GM18951 (cell line): Measurements from ENCODE around the gene ADAMTS17.

Experiments used
- POLR2A ChIP-seq: IDR thresholded peaks from 4 replicates; pipeline ENCODE4 v1.6.1; 2011; ENCODE audit warnings: mild to moderate bottlenecking; ENCODE audit not compliant: insufficient read length, insufficient read depth; ENCODE audit errors: extremely low read depth
- in situ Hi-C: fragments of 300-500 bp; cut with MboI; formaldehyde crosslinking; loops from one replicate; pipeline ENCODE4 v1.12.0; 2022; ENCODE audit warnings: low sequenced_read_pairs, mixed read lengths, inconsistent platforms; ENCODE audit not compliant: unreplicated experiment

ADAMTS17 gene

DNA sequence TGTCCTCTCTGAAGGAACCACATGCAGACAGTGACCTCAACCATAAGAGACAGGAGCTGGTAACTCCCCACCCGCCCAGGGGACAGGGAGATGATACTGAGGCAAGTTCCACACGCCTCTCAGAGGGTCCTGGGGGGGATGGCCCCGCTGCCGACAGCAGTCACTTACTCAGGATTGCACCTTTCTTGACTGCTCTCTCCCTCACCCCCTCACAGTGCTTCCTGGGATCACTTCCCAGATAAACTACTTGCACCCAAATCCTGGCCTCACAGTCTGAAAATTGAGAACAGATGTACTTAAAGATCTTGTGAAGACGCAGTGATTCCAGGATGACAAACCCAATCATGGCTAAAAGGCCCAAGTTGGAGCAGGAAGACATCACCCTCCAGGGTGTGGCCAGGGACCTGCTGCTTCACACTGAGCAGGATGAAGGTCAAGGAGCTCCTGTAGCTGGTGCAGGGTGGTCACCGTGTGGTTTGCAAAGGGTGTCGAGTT is 207.6 kb downstream of the ADAMTS17 start:
- in situ Hi-C loops: no loop called here
- no peak for TF ChIP-seq POLR2A

DNA sequence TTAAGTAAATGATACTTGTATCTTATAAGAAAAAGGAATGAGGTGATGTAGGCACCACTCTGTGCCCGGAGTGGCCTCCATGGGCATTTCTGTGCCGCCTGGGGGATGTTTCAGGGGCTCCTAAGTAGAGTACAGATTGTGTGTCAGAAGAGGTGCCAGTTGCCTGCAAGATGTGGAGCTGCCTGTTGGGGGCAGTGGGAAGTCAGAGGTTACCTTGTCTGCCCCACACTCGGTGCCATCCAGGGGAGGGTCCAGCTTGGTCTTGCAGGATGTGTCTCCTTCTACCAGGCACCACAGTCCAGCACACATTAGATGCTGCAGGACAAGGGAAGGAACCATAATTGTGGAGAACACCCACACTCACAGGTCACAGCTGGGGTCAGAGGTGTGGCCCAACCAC is 208.8 kb downstream of the ADAMTS17 start:
- in situ Hi-C loops: no loop called here
- no peak for TF ChIP-seq POLR2A

- in situ Hi-C loops: no loop called here
- TF ChIP-seq POLR2A: no peak
Observed at GRCh38 chr15:100132309-100132708, 209.5 kb downstream of the ADAMTS17 start.

- no peak for TF ChIP-seq POLR2A
- in situ Hi-C loops: no loop called here
Observed at GRCh38 chr15:100131321-100132224, 210.2 kb downstream of the ADAMTS17 start.

DNA sequence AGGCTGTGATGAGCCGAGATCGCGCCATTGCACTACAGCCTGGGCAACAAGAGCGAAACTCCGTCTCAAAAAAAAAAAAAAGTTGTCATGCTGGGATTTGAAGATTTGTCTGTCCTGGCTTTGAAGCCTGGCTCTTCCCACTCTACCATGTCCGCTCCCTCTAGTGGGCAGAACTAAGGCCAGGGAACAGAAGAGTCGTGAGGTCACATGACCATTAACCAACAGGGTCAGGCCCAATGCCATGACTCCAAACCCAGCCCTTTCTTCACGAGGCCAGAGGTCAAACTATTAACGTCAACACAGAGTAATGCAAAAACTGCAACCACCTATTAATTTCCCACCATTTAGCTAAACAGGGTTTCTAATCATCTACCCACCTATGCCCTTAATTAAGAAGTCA is 212.1 kb downstream of the ADAMTS17 start:
- no peak for TF ChIP-seq POLR2A
- in situ Hi-C loops: no loop called here

DNA sequence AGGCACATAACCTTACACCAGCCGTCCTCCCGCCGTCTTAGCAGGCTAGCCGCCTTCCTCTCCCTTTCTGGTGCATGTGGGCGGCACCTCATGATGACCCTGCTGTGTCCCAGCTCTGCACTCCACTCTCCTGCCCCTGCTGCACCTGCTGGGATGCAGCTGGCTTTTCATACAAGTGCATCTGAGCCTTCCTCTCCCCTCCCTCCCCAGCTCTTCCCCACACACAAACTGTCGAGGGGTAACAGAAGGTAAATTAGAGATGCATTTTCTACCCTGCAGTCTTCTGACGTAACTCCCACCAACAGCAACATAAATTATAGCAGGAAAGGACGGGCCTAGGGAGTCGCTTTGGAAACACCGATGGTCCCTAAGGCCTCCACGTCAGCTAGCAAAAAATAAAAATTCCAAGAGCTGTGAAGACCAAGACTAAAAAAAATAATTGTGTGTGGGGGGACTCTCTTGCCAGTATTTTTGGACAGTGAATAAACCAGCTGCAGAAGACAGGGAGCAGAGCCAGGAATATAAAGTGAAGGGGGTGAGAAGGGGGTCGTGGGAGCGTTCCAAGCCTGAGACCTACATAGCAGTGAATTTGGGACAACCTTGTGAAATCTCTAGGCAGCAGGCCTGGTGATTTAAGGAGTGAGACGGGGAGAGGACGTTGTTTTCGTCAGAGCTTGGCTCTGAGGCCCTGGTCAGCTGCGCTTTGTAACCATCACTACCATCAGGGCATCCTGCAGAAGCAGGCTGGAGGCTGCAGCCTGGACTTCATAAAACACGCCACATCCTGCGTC is 216.2 kb downstream of the ADAMTS17 start:
- in situ Hi-C loops: no loop called here

DNA sequence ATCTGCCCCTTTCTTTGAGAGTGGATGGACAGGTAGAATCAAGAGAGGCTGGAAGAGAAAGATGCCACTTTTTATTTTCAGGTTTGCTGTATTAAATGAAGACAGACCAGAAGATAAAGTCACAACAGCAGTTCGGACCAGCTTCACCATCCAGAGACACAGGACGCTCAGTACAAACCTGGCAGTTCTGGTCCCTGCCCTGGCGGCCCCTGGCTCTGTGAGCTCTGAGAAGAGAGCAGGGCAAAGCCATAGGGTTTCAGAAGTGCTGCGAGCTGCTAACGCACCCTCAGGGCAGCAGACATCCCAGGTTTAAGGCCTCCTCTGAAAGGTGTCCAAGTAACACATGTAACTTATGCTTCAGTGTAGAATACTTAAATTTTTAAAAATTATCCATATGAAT is 216.8 kb downstream of the ADAMTS17 start:
- no peak for TF ChIP-seq POLR2A
- in situ Hi-C loops: no loop called here

More for the DNA sequence above, 216.2 kb downstream of the ADAMTS17 start:
- no peak for TF ChIP-seq POLR2A

- in situ Hi-C loops: no loop called here
- no peak for TF ChIP-seq POLR2A
Observed at GRCh38 chr15:100124361-100124760, 217.4 kb downstream of the ADAMTS17 start.

- TF ChIP-seq POLR2A: no peak
- in situ Hi-C loops: no loop called here
Observed at GRCh38 chr15:100123611-100124010, 218.2 kb downstream of the ADAMTS17 start.

GRCh38 chr15:100121285-100121684 is 220.5 kb downstream of the ADAMTS17 start:
- no peak for TF ChIP-seq POLR2A
- in situ Hi-C loops: no loop called here

DNA sequence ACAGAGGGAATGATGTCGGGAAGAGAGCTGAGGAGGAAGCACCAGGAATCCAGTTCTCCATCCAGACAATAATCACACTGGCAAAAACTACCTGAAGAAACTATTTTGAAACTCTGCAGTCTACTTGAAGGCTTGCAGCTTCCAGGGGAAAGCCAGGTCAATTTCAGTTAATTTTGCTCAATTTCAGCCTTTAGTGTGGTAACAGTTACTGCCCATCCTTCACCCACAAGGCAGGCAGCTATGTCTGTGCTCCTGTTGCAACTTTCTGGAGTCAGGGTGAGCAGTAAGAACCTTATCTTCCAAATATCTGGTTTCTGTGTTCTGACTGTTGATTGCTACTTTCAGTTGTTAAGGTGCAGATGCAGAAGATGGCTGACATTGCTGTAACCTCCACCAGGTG is 221.7 kb downstream of the ADAMTS17 start:
- in situ Hi-C loops: no loop called here
- no peak for TF ChIP-seq POLR2A

- in situ Hi-C loops: no loop called here
- TF ChIP-seq POLR2A: no peak
Observed at GRCh38 chr15:100118546-100118945, 223.2 kb downstream of the ADAMTS17 start.

GRCh38 chr15:100116416-100117190 is 225.2 kb downstream of the ADAMTS17 start:
- in situ Hi-C loops: no loop called here
- TF ChIP-seq POLR2A: no peak

- in situ Hi-C loops: no loop called here
- no peak for TF ChIP-seq POLR2A
Observed at GRCh38 chr15:100115711-100116090, 226.1 kb downstream of the ADAMTS17 start.
